HepG2 (cell line): ENCODE data around the gene GLIS1.

Experiments used
- CTCF ChIP-seq: sonication (generic); formaldehyde crosslinking; IDR thresholded peaks from 2 replicates; pipeline ENCODE4 v1.5.0; 2020; ENCODE audit warnings: mild to moderate bottlenecking, missing genetic modification reagents, moderate library complexity
- POLR2A ChIP-seq, 2 experiments: IDR thresholded peaks; 2 replicates each; pipeline ENCODE4 v1.6.1; 2011; ENCODE audit warnings: low read depth in 2 of 2, low read length in 2 of 2, mild to moderate bottlenecking in 1 of 2, moderate library complexity in 1 of 2; ENCODE audit not compliant: insufficient read depth in 1 of 2

- no peak for TF ChIP-seq POLR2A (IDR thresholded peaks at IDR 0.05; ENCODE audit: insufficient read depth in 1 of 2, low read depth in 2 of 2, low read length in 2 of 2)
- TF ChIP-seq CTCF, result no peak
Observed at GRCh38 chr1:53572065-53572814, 166.7 kb downstream of the GLIS1 start.
